Activated T-cell treated with anti-CD3 and anti-CD28 coated beads for 24 hours (primary cell): ENCODE data around the gene FOXRED2.
"Not testable (repeated sequence)": the region's sequence is repeated elsewhere in the genome, so short reads cannot be mapped to it uniquely, and the experiment has no call there.

ENCODE experiments used
- DNase-seq: peaks from one replicate; pipeline ENCODE4 v3.0.0-alpha.2; 2020; ENCODE audit warnings: low read depth

FOXRED2 gene

GRCh38 chr22:36469094-36469710 is 37.6 kb downstream of the FOXRED2 start:
- no peak for DNase-seq

DNA sequence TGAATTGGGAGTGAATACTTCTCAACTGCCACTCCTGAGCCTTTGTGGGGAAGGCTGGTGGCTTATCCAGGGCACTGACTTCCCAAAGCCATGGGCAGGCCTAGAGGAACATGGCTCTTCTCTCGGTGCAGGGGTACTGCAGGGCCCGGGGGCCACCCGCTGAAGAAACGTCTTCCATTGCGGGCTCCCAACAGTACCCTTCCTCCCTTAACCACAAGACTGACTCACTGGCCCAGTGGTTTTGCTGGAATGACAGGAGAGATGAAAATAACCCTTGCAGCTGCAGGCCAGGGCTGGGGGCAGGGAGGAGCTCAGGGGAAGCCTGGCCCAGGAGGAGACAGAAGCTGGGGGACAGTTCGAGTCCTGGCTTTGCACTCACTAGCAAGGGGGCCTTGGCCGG is 38.9 kb downstream of the FOXRED2 start:
- DNase-seq, result no peak

DNA sequence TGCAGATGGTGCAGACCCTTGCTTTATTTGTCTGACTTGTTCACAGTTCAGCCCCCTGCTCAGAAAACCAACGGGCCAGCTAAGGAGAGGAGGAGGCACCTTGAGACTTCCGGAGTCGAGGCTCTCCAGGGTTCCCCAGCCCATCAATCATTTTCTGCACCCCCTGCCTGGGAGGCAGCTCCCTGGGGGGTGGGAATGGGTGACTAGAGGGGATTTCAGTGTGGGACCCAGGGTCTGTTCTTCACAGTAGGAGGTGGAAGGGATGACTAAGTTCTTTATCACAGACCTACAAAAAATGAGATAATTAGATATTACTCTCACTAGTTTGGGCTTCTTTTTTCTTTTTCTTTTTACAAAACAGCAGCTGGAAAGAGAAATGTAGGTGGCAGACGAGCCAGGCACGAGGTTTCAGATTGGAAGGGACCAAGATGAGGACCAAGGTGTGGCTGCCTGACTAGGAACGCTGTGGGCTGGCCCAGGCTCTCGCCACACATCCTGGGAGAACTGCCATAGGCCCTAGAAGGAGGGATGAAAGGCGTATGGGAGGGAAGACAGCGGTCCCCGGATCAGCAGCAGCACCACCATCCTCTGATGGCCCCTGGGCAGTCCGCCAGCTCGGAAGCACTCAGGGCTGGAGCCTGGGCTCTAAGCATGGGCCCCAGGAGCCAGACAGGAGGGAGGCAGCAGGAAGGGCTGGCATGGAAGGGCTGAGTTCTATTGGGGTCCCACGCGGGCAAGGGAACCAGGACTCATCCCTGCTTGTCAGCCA is 39.6 kb downstream of the FOXRED2 start:
- no peak for DNase-seq

- DNase-seq, result no peak
Observed at GRCh38 chr22:36466258-36466657, 40.6 kb downstream of the FOXRED2 start.

GRCh38 chr22:36465232-36466021 is 41.4 kb downstream of the FOXRED2 start:
- DNase-seq, result no peak

- no peak for DNase-seq
Observed at GRCh38 chr22:36464715-36465231, 42.1 kb downstream of the FOXRED2 start.

- DNase-seq, result no peak
Observed at GRCh38 chr22:36463783-36464184, 43.1 kb downstream of the FOXRED2 start.

GRCh38 chr22:36461665-36462649 is 44.9 kb downstream of the FOXRED2 start:
- no peak for DNase-seq

DNA sequence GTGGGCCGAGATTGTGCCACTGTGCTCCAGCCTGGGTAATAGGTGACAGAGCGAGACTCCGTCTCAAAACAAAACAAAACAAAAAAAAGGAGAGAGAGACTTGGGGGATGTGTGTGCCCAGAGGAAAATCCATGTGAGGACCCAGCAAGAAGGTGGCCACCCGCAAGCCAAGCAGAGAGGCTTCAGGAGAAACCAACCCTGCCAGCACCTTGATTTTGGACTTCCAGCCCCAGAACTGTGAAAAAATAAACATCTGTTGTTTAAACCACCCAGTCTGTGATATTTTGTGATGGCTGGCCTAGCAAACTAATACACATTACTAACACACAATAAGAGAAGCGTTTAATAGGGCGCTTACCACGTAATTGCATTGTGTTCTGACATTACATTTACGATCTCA is 46.6 kb downstream of the FOXRED2 start:
- no peak for DNase-seq

GRCh38 chr22:36457688-36458450 is 49.0 kb downstream of the FOXRED2 start:
- no peak for DNase-seq

DNA sequence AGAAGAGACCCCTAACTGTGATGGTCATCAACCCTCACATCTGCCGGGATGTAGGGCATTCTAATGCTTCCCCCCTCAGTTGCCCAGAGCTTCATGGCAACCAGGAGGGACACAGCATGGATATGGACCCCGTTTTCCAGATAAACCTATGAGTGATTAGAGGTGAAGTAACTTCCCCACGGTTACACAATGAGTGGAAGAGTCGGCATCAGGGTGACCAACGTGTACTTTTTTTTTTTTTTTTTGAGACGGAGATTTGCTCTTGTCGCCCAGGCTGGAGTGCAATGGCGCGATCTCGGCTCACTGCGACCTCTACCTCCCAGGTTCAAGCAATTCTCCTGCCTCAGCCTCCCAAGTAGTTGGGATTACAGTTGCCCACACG is 50.4 kb downstream of the FOXRED2 start:
- no peak for DNase-seq

GRCh38 chr22:36455571-36456463 is 51.0 kb downstream of the FOXRED2 start:
- no peak for DNase-seq

- DNase-seq, result peak; percentile 92
Observed at GRCh38 chr22:36454916-36455570, 51.8 kb downstream of the FOXRED2 start.

DNA sequence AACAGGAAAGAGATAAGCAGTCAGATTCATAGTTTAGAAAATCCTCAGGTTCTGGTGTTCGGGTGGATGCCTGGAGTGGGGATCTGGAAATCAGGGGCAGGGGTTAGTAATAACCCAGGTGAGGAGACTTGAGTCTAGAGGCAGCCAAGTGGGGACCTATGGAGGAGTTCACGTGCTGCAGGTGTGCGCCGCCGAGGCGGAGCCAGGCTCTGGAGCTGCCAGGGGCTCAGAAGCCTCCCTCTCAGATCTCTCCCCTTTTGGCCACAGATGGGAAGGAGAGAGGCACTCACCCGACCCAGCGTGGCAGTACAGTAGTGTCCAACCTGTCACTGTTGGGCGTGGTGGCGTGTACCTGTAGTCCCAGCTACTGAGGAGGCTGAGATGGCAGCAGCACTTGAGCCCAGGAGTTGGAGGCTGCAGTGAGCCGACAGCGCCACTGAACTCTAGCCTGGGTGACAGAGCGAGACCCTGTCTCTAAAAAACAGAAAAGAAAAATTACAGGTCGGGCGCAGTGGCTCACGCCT is 52.9 kb downstream of the FOXRED2 start:
- no peak for DNase-seq

- DNase-seq, result not testable (repeated sequence)
Observed at GRCh38 chr22:36452978-36453607, 53.7 kb downstream of the FOXRED2 start.

- DNase-seq, result no peak
Observed at GRCh38 chr22:36452250-36452977, 54.4 kb downstream of the FOXRED2 start.

- not testable (repeated sequence) for DNase-seq
Observed at GRCh38 chr22:36450923-36451322, 55.9 kb downstream of the FOXRED2 start.
